Right lobe of liver (tissue), 6 donors: ENCODE data around the gene NCSTN. TPM values are rescaled to one million over a fixed set of nuclear protein-coding genes. Genes with fewer than 3 reads are reported as not detected.
"Not testable (repeated sequence)": the region's sequence is repeated elsewhere in the genome, so short reads cannot be mapped to it uniquely, and the experiment has no call there.

Experiments
- ATAC-seq, 4 donors: fragments of 200-7000 bp; cut with Tn5 transposase; one replicate each; pipeline ENCODE4 v1.9.1; 2020; ENCODE audit warnings: mild to moderate bottlenecking in 4 of 4, moderate library complexity in 4 of 4
- DNase-seq, 3 donors: peaks; one replicate each; pipeline ENCODE4 v3.0.0-alpha.2; 2020
- H3K27ac ChIP-seq, 3 donors: fragments of 200-600 bp; one replicate each; pipeline ENCODE4 v1.8.0; 2022
- H3K27me3 ChIP-seq, 2 donors: fragments of 200-600 bp; one replicate each; pipeline ENCODE4 v1.8.0; 2022
- H3K36me3 ChIP-seq, 4 donors: fragments of 200-600 bp; sonication (generic) in 1 of 4; one replicate each; pipeline versions ENCODE4 v1.5.1 to v1.8.0; 2017 to 2022; ENCODE audit warnings: control low read depth in 1 of 4
- H3K4me1 ChIP-seq, 4 donors: fragments of 200-600 bp; sonication (generic) in 1 of 4; one replicate each; pipeline versions ENCODE4 v1.5.1 to v1.8.0; 2017 to 2022; ENCODE audit warnings: control low read depth in 1 of 4
- H3K4me3 ChIP-seq, 3 donors: fragments of 200-600 bp; one replicate each; pipeline ENCODE4 v1.8.0; 2022
- H3K9me3 ChIP-seq, 4 donors: fragments of 200-600 bp; sonication (generic) in 1 of 4; one replicate each; pipeline versions ENCODE4 v1.5.1 to v1.8.0; 2017 to 2022; ENCODE audit warnings: control low read depth in 1 of 4
- CTCF ChIP-seq, 4 donors: fragments of 200-600 bp in 3 of 4; fragments of 450-650 bp in 1 of 4; IDR thresholded peaks; one replicate each; pipeline versions ENCODE4 v1.5.1 to v1.8.0; 2016 to 2022; ENCODE audit warnings: antibody characterized with exemption in 4 of 4, mild to moderate bottlenecking in 2 of 4
- POLR2A ChIP-seq: fragments of 450-650 bp; IDR thresholded peaks from one replicate; pipeline ENCODE4 v1.6.1; 2017; ENCODE audit warnings: antibody characterized with exemption, mild to moderate bottlenecking
- WGBS: methylation state at CpG from one replicate; pipeline ENCODE4 v1.1.6; 2018; ENCODE audit warnings: low coverage, low lambda C conversion rate; ENCODE audit not compliant: insufficient coverage; ENCODE audit errors: missing lambda C conversion rate; 5-methylcytosine and 5-hydroxymethylcytosine counted together
- intact Hi-C, 2 donors: fragments of 100-400 bp; cut with DNase I; formaldehyde crosslinking; loops; one replicate each; pipeline versions ENCODE4 v1.11.2 to v1.14.1; 2022
- total RNA-seq, 6 experiments: library from RNA; depleted of rRNA in 2 of 6; stranded (reverse); fragments of >200 nt in 2 of 6; fragmentation: NEBNext Ultra II Directional in 3 of 6; extraction: Animal tissue kit (Norgen Biotek cat#: 25700) in 3 of 6; gene quantifications; one replicate each; pipeline versions ENCODE4 v1.1.0 to v1.2.4, GENCODE V29; 2016 to 2023
- donor health status: DM: no; HTN: yes; CAD: no.
- donor health status: DM: no; HTN: no; CAD: no.
- donor health status: DM: no; HTN: no; CAD: no.
- donor health status: DM: no; HTN: yes; CAD: no.
- donor health status: DM: no; HTN: yes; CAD: no.

Gene NCSTN
- total RNA-seq, 6 experiments from 2014 or later: 31.1 to 45.7 (median 39.0) TPM

GRCh38 chr1:160377585-160378206, 34.5 kb downstream of the NCSTN start:
- TF ChIP-seq POLR2A: no peak
- TF ChIP-seq CTCF (IDR thresholded peaks at IDR 0.05): no peak
- H3K27ac ChIP-seq: no peak overlapping the region
- no peak for ATAC-seq
- H3K36me3 ChIP-seq: no peaks in the 10 kb centered on the region
- peak in 1 of 3 donors; percentile 4 for DNase-seq
- WGBS: 52% methylated on average over 5 of the region's 7 CpGs
- intact Hi-C loops: loop anchor here (10.0 kb wide), 1 partner anchor 273 kb away; no protein-coding TSS in a partner anchor
- no peaks in the 10 kb centered on the region for H3K4me1 ChIP-seq
- no peaks in the 10 kb centered on the region for H3K9me3 ChIP-seq
- no peak overlapping the region for H3K4me3 ChIP-seq
- H3K27me3 ChIP-seq: no peaks in the 10 kb centered on the region

DNA sequence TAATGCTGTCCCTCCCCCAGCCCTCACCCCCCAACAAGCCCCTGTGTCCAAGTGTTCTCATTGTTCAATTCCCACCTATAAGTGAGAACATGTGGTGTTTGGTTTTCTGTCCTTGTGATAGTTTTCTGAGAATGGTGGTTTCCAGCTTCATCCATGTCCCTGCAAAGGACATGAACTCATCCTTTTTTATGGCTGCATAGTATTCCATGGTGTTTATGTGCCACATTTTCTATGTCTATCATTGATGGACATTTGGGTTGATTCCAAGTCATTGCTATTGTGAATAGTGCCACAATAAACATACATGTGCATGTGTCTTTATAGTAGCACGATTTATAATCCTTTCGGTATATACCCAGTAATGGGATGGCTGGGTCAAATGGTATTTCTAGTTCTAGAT, 41.6 kb downstream of the NCSTN start:
- ATAC-seq, H3K27me3 ChIP-seq, H3K27ac ChIP-seq, intact Hi-C loops, DNase-seq, H3K9me3 ChIP-seq, H3K36me3 ChIP-seq, H3K4me3 ChIP-seq, H3K4me1 ChIP-seq: not testable (repeated sequence)
- WGBS: 94% methylated on average over 2 of the region's 2 CpGs

DNA sequence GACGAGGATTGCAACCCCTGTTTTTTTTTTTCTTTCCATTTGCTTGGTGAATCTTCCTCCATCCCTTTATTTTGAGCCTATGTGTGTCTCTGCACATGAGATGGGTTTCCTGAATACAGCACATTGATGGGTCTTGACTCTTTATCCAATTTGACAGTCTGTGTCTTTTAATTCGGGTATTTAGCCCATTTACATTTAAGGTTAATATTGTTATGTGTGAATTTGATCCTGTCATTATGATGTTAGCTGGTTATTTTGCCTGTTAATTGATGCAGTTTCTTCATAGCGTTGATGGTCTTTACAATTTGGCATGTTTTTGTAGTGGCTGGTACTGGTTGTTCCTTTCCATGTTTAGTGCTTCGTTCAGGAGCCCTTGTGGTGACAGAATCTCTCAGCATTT, 45.2 kb downstream of the NCSTN start:
- H3K9me3 ChIP-seq, H3K27me3 ChIP-seq, H3K4me3 ChIP-seq, H3K27ac ChIP-seq, DNase-seq, ATAC-seq, H3K4me1 ChIP-seq, intact Hi-C loops, H3K36me3 ChIP-seq: not testable (repeated sequence)
- 65% methylated on average over 4 of the region's 4 CpGs for WGBS

GRCh38 chr1:160394673-160395072, 51.5 kb downstream of the NCSTN start:
- peak in 1 of 3 donors; percentile 19 for DNase-seq
- Histone ChIP-seq H3K9me3 (no peaks in the 10 kb centered on the region), H3K4me1 (no peaks in the 10 kb centered on the region), H3K36me3 (no peaks in the 10 kb centered on the region), H3K4me3 (no peak overlapping the region), H3K27me3 (no peaks in the 10 kb centered on the region), H3K27ac (no peak overlapping the region)
- ATAC-seq: no peak
- TF ChIP-seq CTCF (IDR thresholded peaks at IDR 0.05): no peak
- intact Hi-C loops: no loop called here
- 74% methylated on average over 8 of the region's 8 CpGs for WGBS

DNA sequence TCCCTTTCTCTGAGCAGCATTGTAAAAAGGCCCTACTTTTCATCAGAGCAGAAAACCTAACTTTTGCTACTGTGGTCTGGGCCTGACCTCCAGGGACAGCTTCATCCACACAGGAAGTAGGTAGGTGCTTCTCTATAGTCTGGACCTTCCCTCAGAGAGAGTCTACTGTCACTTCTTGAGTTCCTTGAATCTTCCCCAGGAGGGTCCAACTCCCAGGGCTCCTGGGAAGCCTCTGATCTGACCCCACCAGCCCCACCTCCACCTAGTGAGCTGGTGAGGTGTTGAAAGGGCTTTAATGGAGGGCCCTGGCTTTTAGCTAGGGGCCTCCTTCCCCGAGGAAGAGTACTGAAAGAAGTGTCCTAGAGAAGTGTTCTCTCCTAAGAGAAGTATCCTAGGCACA, 54.5 kb downstream of the NCSTN start:
- TF ChIP-seq CTCF (IDR thresholded peaks at IDR 0.05): no peak
- TF ChIP-seq POLR2A: no peak
- H3K9me3 ChIP-seq: no peaks in the 10 kb centered on the region
- ATAC-seq (no peak), DNase-seq (peak in 1 of 3 donors; percentile 23)
- WGBS: no CpG with 5 or more reads among the region's 1 CpG
- no peak overlapping the region for H3K27ac ChIP-seq
- H3K4me1 ChIP-seq: peaks cover 0 to 6% (median 0%) of the 10 kb centered on the region in 4 donors
- intact Hi-C loops: no loop called here
- no peaks in the 10 kb centered on the region for H3K36me3 ChIP-seq
- H3K4me3 ChIP-seq: no peak overlapping the region
- no peaks in the 10 kb centered on the region for H3K27me3 ChIP-seq
